ENCODE results near the gene FAM120B. TPM values are rescaled to one million over a fixed set of nuclear protein-coding genes. Genes with fewer than 3 reads are reported as not detected.

Gene FAM120B
- total RNA-seq, 1 experiment from 2014 or later = 25.2 TPM

DNA sequence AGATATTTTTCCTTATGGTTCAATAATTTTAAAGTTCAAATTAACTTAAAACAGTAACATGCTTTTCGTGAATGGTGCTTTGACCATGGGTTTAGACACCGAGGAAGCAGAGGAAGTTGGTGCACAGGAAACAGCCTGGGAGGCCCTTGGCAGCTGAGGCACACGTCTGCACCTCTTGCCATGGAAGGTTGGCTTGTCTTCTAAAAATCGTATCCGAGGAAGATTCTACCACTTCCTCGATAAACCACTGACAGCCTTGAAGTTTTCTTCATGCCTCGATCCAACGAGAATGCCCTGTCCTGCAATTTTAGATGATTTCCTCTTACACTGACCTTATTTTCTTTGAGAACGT lies 27.8 kb upstream of the FAM120B start (continued):
- TF ChIP-seq SIN3A (IDR thresholded peaks at IDR 0.05; ENCODE audit: low read depth) (no peak), ZNF274 (IDR thresholded peaks at IDR 0.05; ENCODE audit: low read depth, low read length) (no peak), ZFX (IDR thresholded peaks at IDR 0.05) (no peak), RAD21 (IDR thresholded peaks at IDR 0.05; ENCODE audit: low read depth) (no peak), CBX3 (IDR thresholded peaks at IDR 0.05; ENCODE audit: low read depth) (no peak)

DNA sequence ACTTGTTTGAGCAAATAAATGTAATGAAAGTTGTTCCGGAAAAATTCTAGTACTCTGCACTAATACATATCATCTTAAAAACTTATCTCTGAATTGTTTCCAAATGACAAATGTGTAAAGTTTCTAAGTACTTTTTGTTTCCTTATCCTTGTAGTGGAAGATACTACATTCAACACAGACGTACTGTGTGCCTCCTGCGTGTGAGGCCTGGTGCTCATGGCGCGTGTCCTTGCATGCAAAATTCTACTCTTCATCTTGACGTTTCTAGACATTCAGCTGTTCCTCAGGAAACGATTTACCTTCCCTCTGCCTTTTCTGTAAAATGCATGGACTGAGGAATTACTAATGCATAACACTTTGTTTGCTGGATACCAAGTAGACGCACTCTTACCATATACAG lies 27.1 kb upstream of the FAM120B start:
- no peaks in the 10 kb centered on the region for H3K9me3 ChIP-seq (ENCODE audit: control insufficient read depth in 1 of 2, insufficient read depth in 1 of 2, low read depth in 1 of 2, low read length in 2 of 2)
- CTCF ChIA-PET = no interaction called here
- H3K79me2 ChIP-seq (ENCODE audit: insufficient read depth, low read length) = no peaks in the 10 kb centered on the region
- RAD21 ChIA-PET (ENCODE audit: low non-redundant PET in 1 of 2, low total read pairs in 2 of 2, uncharacterized antibody in 2 of 2, unreplicated experiment in 2 of 2) = no interaction called here
- H3K27me3 ChIP-seq (ENCODE audit: insufficient read depth, low read length) = no peaks in the 10 kb centered on the region
- POLR2A ChIA-PET = no interaction called here
- no peak overlapping the region for H2AFZ ChIP-seq (ENCODE audit: low read depth, low read length, poor library complexity, severe bottlenecking)
- no peak overlapping the region for H3K4me3 ChIP-seq (replicated peaks in 1 of 2; ENCODE audit: low read depth in 1 of 2, low read length in 2 of 2)
- DNase-seq (ENCODE audit: low read depth, low spot score) = no peak
- intact Hi-C loops (cut with micrococcal nuclease) = no loop called here
- no peaks in the 10 kb centered on the region for H4K20me1 ChIP-seq (ENCODE audit: insufficient read depth)
- H3K4me1 ChIP-seq (ENCODE audit: control insufficient read depth in 1 of 2, insufficient read depth in 2 of 2, low read length in 2 of 2) = peaks cover 0 to 11% of the 10 kb centered on the region in 2 experiments; a peak in 3 of 4 replicates
- no peak for TF ChIP-seq ELF1 (IDR thresholded peaks at IDR 0.05; ENCODE audit: borderline replicate concordance, low read depth)
- TF ChIP-seq, protein P1, sequence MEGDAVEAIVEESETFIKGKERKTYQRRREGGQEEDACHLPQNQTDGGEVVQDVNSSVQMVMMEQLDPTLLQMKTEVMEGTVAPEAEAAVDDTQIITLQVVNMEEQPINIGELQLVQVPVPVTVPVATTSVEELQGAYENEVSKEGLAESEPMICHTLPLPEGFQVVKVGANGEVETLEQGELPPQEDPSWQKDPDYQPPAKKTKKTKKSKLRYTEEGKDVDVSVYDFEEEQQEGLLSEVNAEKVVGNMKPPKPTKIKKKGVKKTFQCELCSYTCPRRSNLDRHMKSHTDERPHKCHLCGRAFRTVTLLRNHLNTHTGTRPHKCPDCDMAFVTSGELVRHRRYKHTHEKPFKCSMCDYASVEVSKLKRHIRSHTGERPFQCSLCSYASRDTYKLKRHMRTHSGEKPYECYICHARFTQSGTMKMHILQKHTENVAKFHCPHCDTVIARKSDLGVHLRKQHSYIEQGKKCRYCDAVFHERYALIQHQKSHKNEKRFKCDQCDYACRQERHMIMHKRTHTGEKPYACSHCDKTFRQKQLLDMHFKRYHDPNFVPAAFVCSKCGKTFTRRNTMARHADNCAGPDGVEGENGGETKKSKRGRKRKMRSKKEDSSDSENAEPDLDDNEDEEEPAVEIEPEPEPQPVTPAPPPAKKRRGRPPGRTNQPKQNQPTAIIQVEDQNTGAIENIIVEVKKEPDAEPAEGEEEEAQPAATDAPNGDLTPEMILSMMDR (IDR thresholded peaks at IDR 0.05 in 2 of 3, conservative IDR thresholded peaks at IDR 0.05 in 1 of 3; ENCODE audit: borderline replicate concordance in 1 of 3, insufficient read depth in 1 of 3, low read depth in 2 of 3, low read length in 2 of 3) = no peak
- TF ChIP-seq ZBTB33 (IDR thresholded peaks at IDR 0.05; ENCODE audit: extremely low read depth, insufficient replicate concordance, low read length) = no peak
- no peak for TF ChIP-seq POLR2AphosphoS5 (IDR thresholded peaks at IDR 0.05; ENCODE audit: low read depth, low read length)
- TF ChIP-seq CBX3 (IDR thresholded peaks at IDR 0.05; ENCODE audit: low read depth) = no peak
- no peak for TF ChIP-seq ZNF274 (IDR thresholded peaks at IDR 0.05; ENCODE audit: low read depth, low read length)
- no peak for TF ChIP-seq SIN3A (IDR thresholded peaks at IDR 0.05; ENCODE audit: low read depth)
- H3K4me2 ChIP-seq (ENCODE audit: low read length) = no peak overlapping the region
- no peak overlapping the region for H3K27ac ChIP-seq (ENCODE audit: low read depth, low read length)
- no peak overlapping the region for H3K9ac ChIP-seq (ENCODE audit: low read length)
- ATAC-seq = no peak
- H3K36me3 ChIP-seq (ENCODE audit: control insufficient read depth in 1 of 2, insufficient read depth in 2 of 2, low read length in 2 of 2) = no peaks in the 10 kb centered on the region
- no peaks in the 10 kb centered on the region for H3K9me2 ChIP-seq (ENCODE audit: insufficient read depth)
- BruUV-seq (replicated peaks) = no TSS peak

Data from HCT116 (cell line).